ENCODE measurements around the gene CHRNA4. TPM values are rescaled to one million over a fixed set of nuclear protein-coding genes. Genes with fewer than 3 reads are reported as not detected.

CHRNA4 gene
- total and polyA plus RNA-seq, 9 of the 15 experiments (the other 6 are each of a cell fraction or from before 2014, with no cell fraction given) = not detected

- Histone ChIP-seq H3K79me2 (ENCODE audit: control insufficient read depth, insufficient read depth, low read length) (no peaks in the 10 kb centered on the region), H3K9me1 (ENCODE audit: control insufficient read depth, insufficient read depth, low read length) (no peaks in the 10 kb centered on the region), H3K27ac (ENCODE audit: extremely low read depth, low read depth, low read length) (no peak overlapping the region), H3K4me3 (no peak overlapping the region), H3K4me1 (replicated peaks in 1 of 2; ENCODE audit: control insufficient read depth in 2 of 2, insufficient read depth in 2 of 2, low read length in 2 of 2) (peaks cover 0 to 10% of the 10 kb centered on the region in 2 experiments; a peak in 2 of 5 replicates), H3K27me3 (ENCODE audit: control insufficient read depth in 2 of 2, insufficient read depth in 2 of 2, low read length in 2 of 2) (peaks cover 0 to 13% of the 10 kb centered on the region in 2 experiments; a peak in 3 of 5 replicates), H3K4me2 (ENCODE audit: insufficient read depth, low read length) (no peak overlapping the region), H4K20me1 (replicated peaks; ENCODE audit: control insufficient read depth, insufficient read depth, low read length) (no peaks in the 10 kb centered on the region), H2AFZ (ENCODE audit: low read depth, low read length) (no peak overlapping the region), H3K36me3 (ENCODE audit: control insufficient read depth, insufficient read depth, low read length) (no peaks in the 10 kb centered on the region), H3K9ac (ENCODE audit: insufficient read depth in 1 of 2, low read depth in 2 of 2, low read length in 2 of 2) (no peak overlapping the region), H3K9me3 (replicated peaks; ENCODE audit: control insufficient read depth, insufficient read depth, low read depth, low read length) (no peaks in the 10 kb centered on the region)
- no TSS peak for BruUV-seq (replicated peaks)
- no peak for DNase-seq (ENCODE audit: extremely low read depth in 1 of 4, low spot score in 3 of 4)
- POLR2A ChIA-PET = no interaction called here
- in situ Hi-C loops (cut with MboI) = no loop called here
- FAIRE-seq = no peak
- CTCF ChIA-PET (ENCODE audit: low intra/inter-chr PET ratio) = no interaction called here
- TF ChIP-seq, protein P1, sequence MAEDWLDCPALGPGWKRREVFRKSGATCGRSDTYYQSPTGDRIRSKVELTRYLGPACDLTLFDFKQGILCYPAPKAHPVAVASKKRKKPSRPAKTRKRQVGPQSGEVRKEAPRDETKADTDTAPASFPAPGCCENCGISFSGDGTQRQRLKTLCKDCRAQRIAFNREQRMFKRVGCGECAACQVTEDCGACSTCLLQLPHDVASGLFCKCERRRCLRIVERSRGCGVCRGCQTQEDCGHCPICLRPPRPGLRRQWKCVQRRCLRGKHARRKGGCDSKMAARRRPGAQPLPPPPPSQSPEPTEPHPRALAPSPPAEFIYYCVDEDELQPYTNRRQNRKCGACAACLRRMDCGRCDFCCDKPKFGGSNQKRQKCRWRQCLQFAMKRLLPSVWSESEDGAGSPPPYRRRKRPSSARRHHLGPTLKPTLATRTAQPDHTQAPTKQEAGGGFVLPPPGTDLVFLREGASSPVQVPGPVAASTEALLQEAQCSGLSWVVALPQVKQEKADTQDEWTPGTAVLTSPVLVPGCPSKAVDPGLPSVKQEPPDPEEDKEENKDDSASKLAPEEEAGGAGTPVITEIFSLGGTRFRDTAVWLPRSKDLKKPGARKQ (CRISPR knock-in tag; IDR thresholded peaks at IDR 0.05) = no peak
- TF ChIP-seq, protein P2, sequence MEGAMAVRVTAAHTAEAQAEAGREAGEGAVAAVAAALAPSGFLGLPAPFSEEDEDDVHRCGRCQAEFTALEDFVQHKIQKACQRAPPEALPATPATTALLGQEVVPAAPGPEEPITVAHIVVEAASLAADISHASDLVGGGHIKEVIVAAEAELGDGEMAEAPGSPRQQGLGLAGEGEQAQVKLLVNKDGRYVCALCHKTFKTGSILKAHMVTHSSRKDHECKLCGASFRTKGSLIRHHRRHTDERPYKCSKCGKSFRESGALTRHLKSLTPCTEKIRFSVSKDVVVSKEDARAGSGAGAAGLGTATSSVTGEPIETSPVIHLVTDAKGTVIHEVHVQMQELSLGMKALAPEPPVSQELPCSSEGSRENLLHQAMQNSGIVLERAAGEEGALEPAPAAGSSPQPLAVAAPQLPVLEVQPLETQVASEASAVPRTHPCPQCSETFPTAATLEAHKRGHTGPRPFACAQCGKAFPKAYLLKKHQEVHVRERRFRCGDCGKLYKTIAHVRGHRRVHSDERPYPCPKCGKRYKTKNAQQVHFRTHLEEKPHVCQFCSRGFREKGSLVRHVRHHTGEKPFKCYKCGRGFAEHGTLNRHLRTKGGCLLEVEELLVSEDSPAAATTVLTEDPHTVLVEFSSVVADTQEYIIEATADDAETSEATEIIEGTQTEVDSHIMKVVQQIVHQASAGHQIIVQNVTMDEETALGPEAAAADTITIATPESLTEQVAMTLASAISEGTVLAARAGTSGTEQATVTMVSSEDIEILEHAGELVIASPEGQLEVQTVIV (CRISPR knock-in tag; IDR thresholded peaks at IDR 0.05; ENCODE audit: borderline replicate concordance) = no peak
- TF ChIP-seq FOXJ2 (tag; IDR thresholded peaks at IDR 0.05) (no peak), ZNF354B (CRISPR knock-in tag; IDR thresholded peaks at IDR 0.05) (no peak), ETV1 (tag; conservative IDR thresholded peaks at IDR 0.05; ENCODE audit: low read depth) (no peak), CAMTA2 (CRISPR knock-in tag; conservative IDR thresholded peaks at IDR 0.05) (no peak), ZBTB8A (IDR thresholded peaks at IDR 0.05; ENCODE audit: partially characterized antibody) (no peak), MAFF (IDR thresholded peaks at IDR 0.05; ENCODE audit: low read length) (no peak)
- no peak for ATAC-seq
- 4% methylated on average over 7 of the region's 8 CpGs for WGBS (ENCODE audit: insufficient coverage, low coverage, missing lambda C conversion rate)
- intact Hi-C loops (cut with micrococcal nuclease) = no loop called here
Observed at GRCh38 chr20:63356511-63356910, 4.6 kb downstream of the CHRNA4 start.

Measured in K562 (cell line).